ENCODE results near the gene AMT. TPM values are rescaled to one million over a fixed set of nuclear protein-coding genes. Genes with fewer than 3 reads are reported as not detected.

Gene AMT
- polyA plus RNA-seq, 2 of the 4 experiments (the other 2 are of a cell fraction) = 0.83 to 1.4 TPM

GRCh38 chr3:49461443-49462171, 39.3 kb upstream of the AMT start:
- Histone ChIP-seq H3K27ac (peak overlapping the region; percentile 63 to 83), H3K4me2 (peak overlapping the region; percentile 60), H3K4me1 (peaks cover 42% of the 10 kb centered on the region), H3K4me3 (no peak overlapping the region), H3K9me3 (no peaks in the 10 kb centered on the region)
- TF ChIP-seq E2F6 (IDR thresholded peaks at IDR 0.05; ENCODE audit: borderline replicate concordance, low read depth) (no peak), EP300 (IDR thresholded peaks at IDR 0.05) (no peak), PHF8 (IDR thresholded peaks at IDR 0.05; ENCODE audit: borderline replicate concordance, low read depth) (no peak), CHD4 (IDR thresholded peaks at IDR 0.05; ENCODE audit: borderline replicate concordance) (no peak), TFCP2L1 (CRISPR knock-in tag; IDR thresholded peaks at IDR 0.05) (no peak), NPAS2 (CRISPR knock-in tag; IDR thresholded peaks at IDR 0.05; ENCODE audit: borderline replicate concordance) (no peak), NFE2L2 (conservative IDR thresholded peaks at IDR 0.05; ENCODE audit: low read length) (no peak), MYC (IDR thresholded peaks at IDR 0.05; ENCODE audit: borderline replicate concordance, low read length) (no peak), HEYL (CRISPR knock-in tag; IDR thresholded peaks at IDR 0.05) (no peak), EHMT2 (IDR thresholded peaks at IDR 0.05; ENCODE audit: low read depth) (no peak), RARB (CRISPR knock-in tag; IDR thresholded peaks at IDR 0.05) (no peak), REST (IDR thresholded peaks at IDR 0.05) (no peak), RFX5 (IDR thresholded peaks at IDR 0.05) (no peak), FOSL2 (IDR thresholded peaks at IDR 0.05) (no peak), FOSL2 (CRISPR knock-in tag; IDR thresholded peaks at IDR 0.05) (no peak), KDM1A (IDR thresholded peaks at IDR 0.05; ENCODE audit: low read depth) (no peak), CHD2 (IDR thresholded peaks at IDR 0.05; ENCODE audit: low read length, partially characterized antibody) (no peak), FOSB (CRISPR knock-in tag; IDR thresholded peaks at IDR 0.05) (no peak), RNF2 (IDR thresholded peaks at IDR 0.05; ENCODE audit: borderline replicate concordance, low read depth) (no peak)
- WGBS (ENCODE audit: missing lambda C conversion rate) = 0% methylated on average over 1 of the region's 1 CpG
- POLR2A ChIA-PET = interaction anchor here (0.6 kb wide), 2 partner anchors 39 to 1019 kb away, joined by 3 to 10 read pairs; no protein-coding TSS in a partner anchor
- FAIRE-seq = no peak
- peak; percentile 35 to 73 for ATAC-seq
- peak in 1 of 2 experiments; percentile 37 for DNase-seq (ENCODE audit: low read depth in 1 of 2, low spot score in 1 of 2)
- CTCF ChIA-PET = interaction anchor here (0.6 to 5.0 kb wide), 2 partner anchors 9 to 11 kb away, joined by 4 to 26 read pairs; no protein-coding TSS in a partner anchor

GRCh38 chr3:49460956-49461355, 38.7 kb upstream of the AMT start:
- peak overlapping the region; percentile 60 for H3K4me2 ChIP-seq
- H3K9me3 ChIP-seq = no peaks in the 10 kb centered on the region
- peak overlapping the region; percentile 63 to 83 for H3K27ac ChIP-seq
- H3K4me1 ChIP-seq = peaks cover 46% of the 10 kb centered on the region
- no peak for ATAC-seq
- no peak overlapping the region for H3K4me3 ChIP-seq
- CTCF ChIA-PET = interaction anchor here (5.0 kb wide), 1 partner anchor 11 kb away, joined by 26 read pairs; no protein-coding TSS in a partner anchor
- no peak for DNase-seq (ENCODE audit: low read depth in 1 of 2, low spot score in 1 of 2)
- no CpG with 5 or more reads among the region's 4 CpGs for WGBS (ENCODE audit: missing lambda C conversion rate)
- TF ChIP-seq BHLHE40 (IDR thresholded peaks at IDR 0.05; ENCODE audit: low read depth, low read length) (no peak), PHF8 (IDR thresholded peaks at IDR 0.05; ENCODE audit: borderline replicate concordance, low read depth) (no peak), EHF (CRISPR knock-in tag; IDR thresholded peaks at IDR 0.05) (no peak), TFCP2L1 (CRISPR knock-in tag; IDR thresholded peaks at IDR 0.05) (no peak), ZC3H11A (IDR thresholded peaks at IDR 0.05) (no peak), CEBPB (IDR thresholded peaks at IDR 0.05) (no peak), FOSL2 (IDR thresholded peaks at IDR 0.05) (no peak), FOSL2 (CRISPR knock-in tag; IDR thresholded peaks at IDR 0.05) (no peak), CBX8 (IDR thresholded peaks at IDR 0.05) (no peak), TP53 (CRISPR knock-in tag; IDR thresholded peaks at IDR 0.05) (no peak), ELK1 (IDR thresholded peaks at IDR 0.05; ENCODE audit: low read depth, low read length) (no peak), HDAC2 (IDR thresholded peaks at IDR 0.05) (no peak), ZNF302 (CRISPR knock-in tag; IDR thresholded peaks at IDR 0.05) (no peak), POLR2AphosphoS2 (conservative IDR thresholded peaks at IDR 0.05; ENCODE audit: low read length) (no peak), RFX5 (IDR thresholded peaks at IDR 0.05) (no peak), FOSB (CRISPR knock-in tag; IDR thresholded peaks at IDR 0.05) (no peak), HOXA7 (CRISPR knock-in tag; IDR thresholded peaks at IDR 0.05) (no peak), RCOR1 (IDR thresholded peaks at IDR 0.05; ENCODE audit: low read depth, low read length) (no peak), CHD4 (IDR thresholded peaks at IDR 0.05; ENCODE audit: borderline replicate concordance) (no peak), NPAS2 (CRISPR knock-in tag; IDR thresholded peaks at IDR 0.05; ENCODE audit: borderline replicate concordance) (no peak), RARB (CRISPR knock-in tag; IDR thresholded peaks at IDR 0.05) (no peak)
- POLR2A ChIA-PET = interaction anchor here (0.6 kb wide), 1 partner anchor 1018 kb away, joined by 10 read pairs; no protein-coding TSS in a partner anchor
- no peak for FAIRE-seq

Measured in A549 (cell line).